ENCODE measurements around the gene ATG16L1.

- no peak for TF ChIP-seq CTCF (IDR thresholded peaks at IDR 0.05)
- no peak for TF ChIP-seq EP300 (IDR thresholded peaks at IDR 0.05)
- no peak for TF ChIP-seq POLR2A (IDR thresholded peaks at IDR 0.05)
Measured at GRCh38 chr2:233303252-233303651, 51.8 kb downstream of the ATG16L1 start.
